ENCODE measurements around the gene FUT2.

FUT2 gene

DNA sequence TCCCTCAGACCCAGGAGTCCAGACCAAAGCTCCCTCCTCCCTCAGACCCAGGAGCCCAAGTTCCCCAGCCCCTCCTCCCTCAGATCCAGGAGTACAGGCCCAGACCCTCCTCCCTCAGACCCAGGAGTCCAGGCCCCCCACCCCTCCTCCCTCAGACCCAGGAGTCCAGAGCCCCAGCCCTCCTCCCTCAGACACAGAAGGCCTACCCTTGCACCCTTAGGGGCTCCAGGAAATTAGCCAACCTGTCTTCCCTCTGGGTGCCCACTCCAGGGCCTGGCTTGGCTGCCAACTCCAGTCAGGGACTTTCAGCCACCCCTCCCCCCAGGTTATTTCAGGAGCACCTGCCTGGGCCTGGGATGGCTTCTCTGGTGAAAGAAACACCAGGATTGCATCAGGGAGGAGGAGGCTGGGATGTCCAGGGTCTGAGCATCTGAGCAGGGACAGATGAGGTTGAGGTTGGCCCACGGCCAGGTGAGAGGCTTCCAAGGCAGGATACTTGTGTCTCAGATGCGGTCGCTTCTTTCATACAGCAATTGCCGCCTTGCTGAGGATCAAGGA is 59.4 kb downstream of the FUT2 start, which contains the start of gene FGF21:
TSS of gene FGF21 (plus strand) at position 441 of the 558 bp plus-strand sequence. CDS start 713 bp downstream, outside the sequence.
- DNase-seq = peak in 1 of 3 experiments; percentile 14
